Measurements from ENCODE around the gene PLXND1.
A peak's percentile ranks its signal among the peaks of the same experiment; 100 is the strongest.

PLXND1 gene

DNA sequence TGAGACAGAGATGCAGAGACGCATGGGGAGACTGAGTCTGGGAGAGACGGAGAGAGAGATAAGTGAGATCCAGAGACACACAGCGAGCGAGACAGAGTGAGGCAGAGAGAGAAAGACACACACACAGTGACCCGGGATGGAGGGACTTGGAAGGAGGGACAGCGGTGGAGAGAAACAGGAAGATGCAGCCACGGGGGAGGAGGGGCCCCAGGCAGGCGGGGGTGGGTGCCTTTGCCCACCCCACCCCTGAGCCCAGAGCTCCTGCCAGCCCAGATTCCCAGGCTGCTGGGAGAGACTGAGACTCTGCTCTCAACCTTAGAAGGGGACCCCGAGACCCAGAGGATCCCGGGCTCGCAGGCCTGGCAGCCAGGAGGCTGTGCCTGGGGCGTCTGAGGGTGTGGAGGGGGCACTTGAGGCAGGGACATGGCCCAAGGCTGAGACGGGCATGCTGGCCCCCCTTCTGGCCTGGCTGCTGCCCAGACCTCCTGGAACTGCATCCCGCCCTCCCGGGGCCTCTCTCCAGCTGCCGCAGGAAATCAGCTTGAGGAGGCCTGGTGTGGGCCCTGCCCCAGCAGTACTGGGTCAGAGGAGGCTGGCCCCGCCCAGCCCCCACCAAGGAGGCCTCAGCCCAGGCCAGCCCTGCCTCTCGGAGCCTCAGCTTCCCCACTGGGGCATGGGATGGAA is 45.4 kb downstream of the PLXND1 start:
- DNase-seq = no peak
- in situ Hi-C loops (cut with HindIII; ENCODE audit: low pct_ligation_motif_present, low pct_unique_long_range_greater_than_20kb, low sequenced_read_pairs) = no loop called here

DNA sequence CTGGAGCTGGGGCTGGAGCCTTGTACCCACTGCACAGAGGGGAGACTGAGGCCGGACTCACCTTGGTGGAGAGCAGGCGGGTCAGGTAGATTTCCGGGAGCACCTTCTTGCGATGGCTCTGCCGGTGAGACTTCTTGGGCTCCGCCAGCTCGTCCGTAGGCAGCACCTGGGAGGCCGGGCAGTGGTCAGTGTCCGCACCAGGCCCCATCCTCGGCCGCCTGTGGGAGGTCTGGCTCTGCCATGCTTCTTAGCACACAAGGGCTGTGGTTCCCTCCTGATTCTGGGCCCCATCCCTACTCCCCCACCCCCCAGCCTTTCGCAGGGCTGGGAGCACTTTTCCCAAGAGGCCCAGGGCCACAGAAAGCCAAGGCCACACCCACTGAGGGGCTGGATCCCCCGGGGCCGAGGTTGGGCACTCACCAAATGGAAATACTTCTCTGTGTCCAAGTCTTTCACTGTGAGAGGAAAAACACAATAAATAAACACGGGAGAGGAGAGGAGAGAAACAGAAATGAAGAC is 46.1 kb downstream of the PLXND1 start:
- no peak for DNase-seq
- in situ Hi-C loops (cut with HindIII; ENCODE audit: low pct_ligation_motif_present, low pct_unique_long_range_greater_than_20kb, low sequenced_read_pairs) = no loop called here

DNA sequence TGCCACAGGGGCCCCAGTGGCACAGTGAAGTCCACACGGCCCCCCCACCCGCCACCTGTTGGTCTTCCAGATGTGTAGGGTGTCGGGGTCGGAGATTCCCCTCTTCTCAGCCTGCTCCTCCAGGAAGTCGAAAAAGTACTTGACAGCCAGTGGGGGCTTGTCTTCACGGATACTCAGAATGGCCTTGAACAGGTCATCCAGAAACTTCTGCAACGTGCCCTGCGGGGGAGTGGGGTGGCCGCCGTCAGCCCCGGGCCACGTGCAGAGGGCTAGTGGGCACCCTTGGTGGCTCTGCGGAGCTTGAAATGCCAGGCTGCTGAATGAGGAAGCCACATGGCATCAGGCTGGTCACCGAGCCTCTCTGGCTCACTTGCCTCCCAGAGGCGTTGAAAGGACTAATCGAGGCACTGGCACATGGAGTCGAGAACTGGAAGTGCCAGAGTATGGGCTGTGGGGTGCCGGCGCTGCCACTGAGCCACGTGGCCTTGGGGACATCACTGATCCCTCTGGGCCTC is 46.9 kb downstream of the PLXND1 start:
- no peak for DNase-seq
- in situ Hi-C loops (cut with HindIII; ENCODE audit: low pct_ligation_motif_present, low pct_unique_long_range_greater_than_20kb, low sequenced_read_pairs) = no loop called here

DNA sequence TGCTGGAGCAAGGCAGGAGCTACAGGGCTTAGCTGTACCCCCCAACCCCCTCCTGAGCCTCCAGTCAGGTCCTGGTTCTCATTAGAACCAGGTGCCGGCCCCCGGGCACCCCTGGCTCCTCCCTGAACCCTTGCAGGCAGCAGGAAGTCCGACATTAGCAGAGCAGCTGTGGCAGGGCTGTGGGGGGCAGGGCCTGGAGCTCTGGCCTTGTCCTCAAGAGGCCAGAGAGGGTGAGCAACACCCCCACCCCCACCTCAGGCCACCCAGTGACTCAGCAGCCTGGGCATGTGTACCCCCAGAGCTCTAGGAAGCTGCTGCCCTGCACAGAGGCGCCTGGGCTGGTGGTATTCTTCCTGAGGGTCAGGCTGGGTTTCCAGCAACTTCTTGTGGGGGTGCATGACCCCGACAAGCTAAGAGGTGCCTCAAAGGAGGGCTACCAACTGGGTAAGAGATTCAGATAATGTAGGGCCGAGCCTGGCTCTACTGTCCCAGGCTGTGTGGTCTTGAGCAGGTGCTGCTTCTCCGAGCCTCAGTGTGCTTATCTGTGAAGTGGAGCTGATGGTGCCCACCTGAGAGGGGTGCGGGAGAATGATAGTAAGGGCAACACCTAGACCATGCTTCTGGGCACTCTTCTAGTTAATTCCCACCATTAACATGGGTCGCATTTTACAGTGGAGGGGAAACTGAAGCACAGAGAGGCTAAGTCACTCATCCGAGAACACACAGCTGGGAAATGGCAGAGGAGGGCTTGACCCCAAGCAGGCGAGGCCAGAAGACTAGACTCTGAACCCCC is 47.5 kb downstream of the PLXND1 start:
- in situ Hi-C loops (cut with HindIII; ENCODE audit: low pct_ligation_motif_present, low pct_unique_long_range_greater_than_20kb, low sequenced_read_pairs) = no loop called here
- DNase-seq = peak; percentile 48

DNA sequence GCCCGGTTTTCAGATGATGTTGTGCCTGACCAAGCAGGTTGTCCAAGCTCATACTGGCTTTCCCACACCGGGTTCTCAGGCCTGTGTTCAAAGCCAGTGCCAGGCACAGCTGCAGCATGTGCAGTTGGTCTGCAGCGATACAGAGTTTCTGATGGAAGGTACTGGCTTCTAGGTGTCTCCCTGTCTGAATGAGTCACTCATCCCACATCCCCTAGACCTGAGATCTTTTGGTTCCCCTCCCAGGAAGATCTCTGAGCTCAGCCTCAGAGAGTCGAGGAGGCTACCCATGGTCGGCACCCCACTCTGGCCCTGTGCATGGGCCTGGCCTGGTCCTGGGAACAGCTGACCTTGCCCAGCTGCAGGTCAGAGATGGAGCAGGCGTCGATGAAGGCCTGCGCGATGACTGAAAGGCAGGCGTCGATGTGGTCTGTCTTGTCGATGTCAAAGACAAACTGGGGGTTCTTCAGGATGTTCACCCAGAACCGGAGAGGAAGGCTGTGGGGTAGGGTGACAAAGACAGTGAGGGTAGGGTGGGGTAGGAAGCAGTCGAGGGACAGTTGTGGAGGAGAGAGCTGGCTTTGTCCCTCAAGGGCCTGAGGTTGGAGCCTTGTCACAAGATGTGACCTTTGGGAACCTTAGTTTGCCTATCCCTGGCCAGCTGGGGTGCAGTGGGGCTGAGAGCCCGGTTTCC is 48.2 kb downstream of the PLXND1 start:
- in situ Hi-C loops (cut with HindIII; ENCODE audit: low pct_ligation_motif_present, low pct_unique_long_range_greater_than_20kb, low sequenced_read_pairs) = no loop called here

DNA sequence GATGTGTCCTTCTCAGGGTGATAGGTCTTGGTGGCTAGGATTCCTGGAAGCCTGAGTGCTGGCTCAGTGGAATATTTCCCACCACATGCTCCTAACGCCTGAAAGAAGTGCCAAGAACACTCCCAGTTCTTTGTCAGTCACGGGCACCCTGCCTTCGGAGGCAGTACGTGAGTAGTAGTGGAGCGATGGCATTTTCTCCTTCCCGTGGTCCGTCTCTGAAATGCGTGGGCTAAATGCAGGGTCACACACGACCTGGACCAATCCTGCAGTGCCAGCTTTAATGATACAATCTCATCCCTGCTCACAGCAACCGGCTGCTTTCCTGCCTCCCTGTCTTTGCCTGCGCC is 49.0 kb downstream of the PLXND1 start:
- in situ Hi-C loops (cut with HindIII; ENCODE audit: low pct_ligation_motif_present, low pct_unique_long_range_greater_than_20kb, low sequenced_read_pairs) = no loop called here
- DNase-seq = no peak

More for the DNA sequence above, 48.2 kb downstream of the PLXND1 start:
- no peak for DNase-seq

DNA sequence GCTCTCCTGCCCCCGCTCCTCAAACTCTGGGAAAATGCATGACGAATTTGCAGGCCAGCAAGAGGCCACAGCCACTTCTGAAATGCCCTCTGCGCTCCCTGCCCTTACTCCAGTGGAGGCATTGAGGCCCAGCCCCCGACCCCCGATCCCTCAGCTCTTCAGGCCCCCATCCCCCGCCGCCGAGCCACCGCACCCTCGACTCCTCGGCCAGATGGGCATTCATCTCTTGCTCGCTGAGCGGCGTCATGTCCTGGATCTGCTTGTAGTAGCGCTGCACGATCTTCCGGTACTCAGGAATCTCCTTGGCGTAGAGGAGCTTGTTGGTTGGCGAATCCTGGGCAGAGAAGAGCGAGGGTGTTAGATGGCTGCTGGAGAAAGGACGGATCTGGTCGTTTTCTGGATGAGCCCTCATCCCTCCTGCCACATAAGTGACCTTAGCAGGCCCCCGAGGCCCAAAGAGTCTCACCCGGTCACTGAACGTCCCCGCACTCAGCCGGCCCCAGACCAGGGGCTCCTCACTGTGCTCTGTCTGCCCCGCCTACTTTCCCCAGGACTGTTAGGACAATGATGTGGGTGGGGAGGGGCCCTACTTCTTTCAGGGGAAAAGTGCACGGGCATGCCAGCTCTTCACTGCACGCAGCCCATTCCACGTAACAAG is 49.5 kb downstream of the PLXND1 start:
- DNase-seq = no peak
- in situ Hi-C loops (cut with HindIII; ENCODE audit: low pct_ligation_motif_present, low pct_unique_long_range_greater_than_20kb, low sequenced_read_pairs) = no loop called here

DNA sequence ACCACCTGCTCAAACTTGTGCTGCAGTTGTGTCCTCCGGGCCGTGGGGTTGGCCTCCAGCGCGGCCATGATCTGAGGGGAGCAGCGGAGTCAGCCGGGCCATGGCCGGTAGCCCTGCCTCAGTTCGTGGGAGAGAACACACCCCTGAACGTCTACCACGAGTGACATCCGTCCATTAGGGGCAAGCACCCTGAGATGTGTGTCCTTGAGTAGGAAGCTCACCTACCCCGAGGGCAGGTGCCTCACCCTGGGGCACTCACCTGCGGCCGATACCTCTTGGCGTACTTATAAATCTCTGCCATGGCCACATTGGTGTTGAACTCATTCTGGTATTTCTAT is 50.1 kb downstream of the PLXND1 start:
- in situ Hi-C loops (cut with HindIII; ENCODE audit: low pct_ligation_motif_present, low pct_unique_long_range_greater_than_20kb, low sequenced_read_pairs) = no loop called here

DNA sequence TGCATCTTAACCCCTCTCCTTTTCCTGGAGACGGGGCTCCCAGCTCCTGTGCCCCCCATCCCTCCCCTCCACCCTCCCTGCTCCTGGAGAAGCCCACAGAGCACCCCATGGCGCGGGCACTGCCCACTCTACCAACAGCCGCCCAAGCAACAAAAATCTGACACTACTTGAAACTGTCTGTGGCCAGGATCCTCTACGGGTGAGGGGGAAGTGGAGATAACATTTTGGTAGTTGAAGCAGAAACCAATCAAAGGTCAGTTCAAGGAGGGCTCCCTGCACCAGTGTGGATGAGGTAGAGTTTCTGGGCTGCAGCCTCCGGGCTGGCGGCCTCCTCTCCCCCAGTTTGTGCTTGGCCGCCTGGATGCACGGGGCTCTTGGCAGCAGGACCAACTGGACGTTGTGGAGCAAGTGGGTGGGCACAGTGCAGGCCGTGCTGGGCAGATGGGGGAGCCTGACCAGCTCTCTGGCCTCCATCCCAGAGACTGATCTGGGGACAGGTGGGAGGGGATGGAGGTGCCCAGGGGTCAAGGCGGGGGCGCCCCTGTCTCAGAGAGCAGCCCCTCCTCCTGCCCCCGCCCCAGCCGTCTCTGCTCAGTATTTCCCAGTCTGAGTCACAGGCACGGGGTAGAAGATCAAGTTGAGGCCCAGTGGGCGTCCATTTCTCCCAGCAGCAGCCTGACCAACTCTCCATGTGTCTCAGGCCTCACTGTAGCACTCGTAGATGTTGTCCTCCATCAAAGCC is 50.7 kb downstream of the PLXND1 start:
- no peak for DNase-seq
- in situ Hi-C loops (cut with HindIII; ENCODE audit: low pct_ligation_motif_present, low pct_unique_long_range_greater_than_20kb, low sequenced_read_pairs) = no loop called here

More for the DNA sequence above, 50.1 kb downstream of the PLXND1 start:
- DNase-seq = no peak

DNA sequence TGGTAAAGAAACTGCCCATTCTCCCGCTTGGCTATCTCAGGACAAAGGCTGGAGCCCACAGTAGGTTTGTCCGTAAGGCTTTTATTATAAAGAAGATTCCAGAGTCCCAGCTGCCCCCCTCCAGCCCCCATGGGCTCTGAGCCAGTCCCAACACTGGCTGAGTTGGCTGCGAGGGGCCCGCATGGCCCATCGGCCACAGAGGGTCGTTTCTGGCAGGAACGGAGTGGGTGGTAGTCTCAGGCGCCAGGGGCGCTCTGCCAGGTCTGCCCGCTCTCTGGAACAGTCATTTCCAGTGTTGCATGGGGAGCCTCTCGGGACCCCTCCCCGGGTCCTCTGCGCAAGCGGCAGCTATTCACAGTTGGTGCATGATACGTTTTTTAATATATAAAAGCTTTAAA is 51.3 kb downstream of the PLXND1 start:
- in situ Hi-C loops (cut with HindIII; ENCODE audit: low pct_ligation_motif_present, low pct_unique_long_range_greater_than_20kb, low sequenced_read_pairs) = no loop called here
- DNase-seq = no peak

DNA sequence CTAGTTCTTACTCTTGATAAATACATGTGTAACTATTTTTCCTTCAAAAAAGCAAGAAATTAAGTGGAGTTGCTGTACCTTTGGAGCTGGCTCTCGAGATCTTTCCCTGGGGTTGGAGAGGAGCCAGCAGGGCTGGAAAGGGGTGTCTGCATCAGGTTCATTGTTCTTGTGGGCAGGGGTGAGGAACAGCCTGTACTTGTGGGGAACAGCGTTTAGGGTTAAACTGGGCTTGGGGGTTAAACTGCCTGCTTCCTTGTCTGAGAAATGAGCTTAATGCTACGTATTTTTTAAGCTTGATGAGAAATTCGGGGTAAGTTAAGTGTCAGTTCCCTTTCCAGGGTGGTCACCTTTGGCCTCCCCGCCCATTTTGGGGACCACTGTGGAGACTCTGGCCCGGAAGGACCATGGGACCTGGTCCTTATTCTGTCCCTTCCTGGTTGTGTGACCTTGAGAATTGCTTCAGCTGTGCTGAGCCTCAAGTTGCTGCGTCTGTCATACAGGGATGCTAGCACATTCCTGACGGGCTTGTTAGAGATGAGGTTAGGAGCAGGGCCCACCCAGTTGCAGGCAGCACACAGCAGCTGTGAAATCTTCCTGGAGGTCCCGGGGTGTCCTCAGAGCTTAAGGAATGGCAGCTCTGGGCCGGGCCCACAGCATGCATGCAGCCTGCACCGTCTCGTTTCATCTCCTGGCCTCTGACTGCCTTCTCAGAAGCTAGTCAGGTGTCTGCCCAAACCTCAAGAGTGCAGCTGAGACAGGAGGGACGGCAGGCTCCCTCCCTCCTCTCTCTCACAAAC is 51.9 kb downstream of the PLXND1 start:
- in situ Hi-C loops (cut with HindIII; ENCODE audit: low pct_ligation_motif_present, low pct_unique_long_range_greater_than_20kb, low sequenced_read_pairs) = no loop called here
- DNase-seq = no peak

DNA sequence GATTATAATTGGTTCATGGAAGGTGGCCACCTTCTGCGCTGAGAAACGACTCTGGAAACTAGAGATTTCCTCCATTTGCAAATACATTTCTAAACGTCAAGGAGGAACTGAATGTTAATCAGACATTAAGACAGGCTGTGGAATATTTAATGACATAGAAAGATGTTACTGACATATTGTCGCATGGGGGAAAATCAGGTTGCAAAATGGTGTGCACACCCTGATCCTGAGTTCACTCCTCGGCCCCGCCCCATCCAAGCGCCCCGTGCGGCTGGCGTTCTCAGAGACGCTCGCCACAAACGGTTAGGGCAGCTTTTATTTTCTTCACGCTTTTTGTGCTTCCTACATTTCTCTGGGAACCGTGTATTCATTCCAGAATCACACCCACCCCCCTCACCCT is 52.8 kb downstream of the PLXND1 start:
- in situ Hi-C loops (cut with HindIII; ENCODE audit: low pct_ligation_motif_present, low pct_unique_long_range_greater_than_20kb, low sequenced_read_pairs) = no loop called here
- DNase-seq = no peak

DNA sequence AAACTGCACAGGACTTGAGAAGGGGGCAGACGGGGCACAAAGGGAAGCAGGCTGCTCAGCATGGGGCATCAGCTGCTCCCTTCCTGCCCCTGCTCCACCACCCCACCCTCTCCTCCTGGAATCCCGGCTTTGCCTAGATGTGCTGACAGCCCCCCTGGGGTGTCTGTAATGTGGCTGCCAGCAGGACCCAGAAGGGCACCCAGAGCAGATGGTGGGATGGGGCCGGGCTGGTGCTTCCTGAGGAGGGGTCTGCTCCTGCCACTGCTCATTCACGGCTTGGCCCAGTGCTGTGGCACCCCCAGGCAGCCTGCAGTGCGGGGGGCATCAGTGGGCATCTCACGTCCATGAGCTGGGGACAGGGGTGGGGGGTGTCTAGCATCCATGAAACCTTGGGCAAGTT is 53.3 kb downstream of the PLXND1 start:
- DNase-seq = no peak
- in situ Hi-C loops (cut with HindIII; ENCODE audit: low pct_ligation_motif_present, low pct_unique_long_range_greater_than_20kb, low sequenced_read_pairs) = no loop called here

DNA sequence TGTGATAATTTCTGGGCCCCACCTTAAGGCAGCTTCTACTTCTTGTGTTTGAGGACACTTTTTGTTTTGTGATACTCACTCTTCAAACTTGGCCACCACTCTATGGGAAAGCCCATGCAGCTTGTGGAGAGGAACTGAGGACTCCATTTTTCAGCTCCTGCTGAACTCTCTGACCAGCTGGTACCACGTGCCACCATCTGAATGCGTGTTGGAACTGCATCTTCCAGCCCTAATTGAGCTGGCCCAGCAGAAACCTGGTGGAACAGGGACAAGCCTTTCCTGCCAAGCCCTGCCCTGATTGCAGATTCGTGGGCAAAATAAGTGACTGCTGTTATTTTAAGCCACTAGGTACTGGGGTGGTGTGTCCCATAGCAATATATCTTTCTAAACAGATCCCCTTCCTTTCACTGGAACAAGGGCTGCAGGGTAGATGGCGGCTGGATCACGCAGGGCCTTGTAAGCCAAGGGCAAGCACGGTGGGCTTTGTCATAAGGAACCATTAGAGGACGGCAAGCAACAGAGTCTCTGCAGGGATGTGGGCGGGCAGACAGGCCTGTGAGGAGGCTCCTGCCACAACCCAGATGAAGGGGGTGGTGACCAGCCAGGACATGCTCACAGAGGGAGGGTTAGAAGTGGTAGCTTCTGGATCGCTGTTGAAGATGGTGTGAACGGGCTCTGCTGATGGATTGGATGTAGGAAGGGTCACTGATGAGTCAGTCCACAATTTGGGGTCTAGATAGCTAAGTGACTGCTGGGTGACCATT is 54.0 kb downstream of the PLXND1 start:
- in situ Hi-C loops (cut with HindIII; ENCODE audit: low pct_ligation_motif_present, low pct_unique_long_range_greater_than_20kb, low sequenced_read_pairs) = no loop called here
- DNase-seq = no peak

DNA sequence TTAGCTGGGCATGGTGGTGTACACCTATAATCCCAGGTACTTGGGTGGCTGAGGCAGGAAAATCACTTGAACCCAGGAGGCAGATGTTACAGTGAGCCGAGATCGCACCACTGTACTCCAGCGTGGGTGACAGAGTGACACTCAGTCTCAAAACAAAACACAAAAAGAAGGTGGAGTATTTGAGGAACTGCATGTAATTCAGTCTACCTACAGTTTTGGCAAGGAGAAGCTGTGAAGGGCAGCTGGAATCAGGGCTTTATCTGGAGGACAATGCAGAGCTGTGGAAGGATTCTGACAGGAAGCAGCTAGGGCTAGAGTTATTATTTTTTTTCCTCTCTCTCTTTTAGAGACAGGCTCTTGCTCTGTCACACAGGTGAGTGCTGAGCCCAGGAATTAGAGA is 56.7 kb downstream of the PLXND1 start:
- in situ Hi-C loops (cut with HindIII; ENCODE audit: low pct_ligation_motif_present, low pct_unique_long_range_greater_than_20kb, low sequenced_read_pairs) = no loop called here
- DNase-seq = no peak

DNA sequence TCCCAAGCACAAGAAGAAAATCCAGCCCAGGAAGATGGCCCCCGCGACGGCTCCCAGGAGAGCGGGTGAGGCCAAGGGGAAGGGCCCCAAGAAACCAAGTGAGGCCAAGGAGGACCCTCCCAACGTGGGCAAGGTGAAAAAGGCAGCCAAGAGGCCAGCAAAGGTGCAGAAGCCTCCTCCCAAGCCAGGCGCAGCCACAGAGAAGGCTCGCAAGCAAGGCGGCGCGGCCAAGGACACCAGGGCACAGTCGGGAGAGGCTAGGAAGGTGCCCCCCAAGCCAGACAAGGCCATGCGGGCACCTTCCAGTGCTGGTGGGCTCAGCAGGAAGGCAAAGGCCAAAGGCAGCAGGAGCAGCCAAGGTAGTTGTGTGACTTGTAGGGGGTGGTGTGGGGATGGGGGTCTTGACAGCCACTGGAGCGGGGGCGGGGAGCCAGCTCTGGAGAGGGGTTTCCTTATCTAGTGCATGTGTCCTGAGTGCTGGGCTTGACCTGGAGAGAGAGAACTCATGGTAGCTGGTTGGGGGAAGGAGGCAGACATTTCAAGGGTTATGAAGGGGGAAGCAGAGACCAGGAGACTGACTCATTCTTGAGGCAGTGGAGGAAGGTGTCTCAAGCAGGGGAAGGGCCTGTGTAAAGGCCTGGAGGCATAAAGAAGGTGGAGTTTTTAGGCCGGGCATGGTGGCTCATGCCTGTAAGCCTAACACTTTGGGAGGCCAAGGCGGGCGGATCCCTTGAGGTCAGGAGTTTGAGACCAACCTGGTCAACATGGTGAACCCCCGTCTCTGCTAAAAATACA is 57.3 kb downstream of the PLXND1 start:
- DNase-seq = no peak
- in situ Hi-C loops (cut with HindIII; ENCODE audit: low pct_ligation_motif_present, low pct_unique_long_range_greater_than_20kb, low sequenced_read_pairs) = no loop called here

Measured in ACHN (cell line).